Germinal center (tissue), 1 donor: Measurements from ENCODE around the gene EPHA7.

Experiments used
- DNase-seq: peaks from one replicate; pipeline ENCODE4 v3.0.0; 2012; ENCODE audit warnings: mixed read lengths, low spot score

Gene EPHA7

GRCh38 chr6:93325761-93326160, 93.6 kb downstream of the EPHA7 start:
- no peak for DNase-seq

GRCh38 chr6:93323630-93324029, 95.7 kb downstream of the EPHA7 start:
- no peak for DNase-seq

GRCh38 chr6:93322651-93323050, 96.7 kb downstream of the EPHA7 start:
- DNase-seq = no peak

- DNase-seq = no peak
Observed at GRCh38 chr6:93319304-93319703, 100.1 kb downstream of the EPHA7 start.

GRCh38 chr6:93318121-93318520, 101.2 kb downstream of the EPHA7 start:
- no peak for DNase-seq

GRCh38 chr6:93317592-93317991, 101.8 kb downstream of the EPHA7 start:
- DNase-seq = no peak

- DNase-seq = no peak
Observed at GRCh38 chr6:93307505-93308409, 111.6 kb downstream of the EPHA7 start.

- DNase-seq = no peak
Observed at GRCh38 chr6:93305088-93305487, 114.3 kb downstream of the EPHA7 start.

GRCh38 chr6:93304505-93304904, 114.9 kb downstream of the EPHA7 start:
- DNase-seq = no peak

- DNase-seq = no peak
Observed at GRCh38 chr6:93300661-93301060, 118.7 kb downstream of the EPHA7 start.

- DNase-seq = no peak
Observed at GRCh38 chr6:93299622-93300021, 119.7 kb downstream of the EPHA7 start.

GRCh38 chr6:93295631-93296030, 123.7 kb downstream of the EPHA7 start:
- no peak for DNase-seq

GRCh38 chr6:93294879-93295278, 124.5 kb downstream of the EPHA7 start:
- DNase-seq = no peak

GRCh38 chr6:93293872-93294271, 125.5 kb downstream of the EPHA7 start:
- no peak for DNase-seq

GRCh38 chr6:93293460-93293859, 125.9 kb downstream of the EPHA7 start:
- no peak for DNase-seq

GRCh38 chr6:93282521-93283031, 136.8 kb downstream of the EPHA7 start:
- no peak for DNase-seq

- no peak for DNase-seq
Observed at GRCh38 chr6:93278241-93278640, 141.1 kb downstream of the EPHA7 start.

GRCh38 chr6:93272896-93273295, 146.5 kb downstream of the EPHA7 start:
- DNase-seq = no peak

- DNase-seq = no peak
Observed at GRCh38 chr6:93272211-93272610, 147.1 kb downstream of the EPHA7 start.

GRCh38 chr6:93266116-93266817, 153.1 kb downstream of the EPHA7 start:
- no peak for DNase-seq

- DNase-seq = no peak
Observed at GRCh38 chr6:93260881-93261280, 158.5 kb downstream of the EPHA7 start.

- no peak for DNase-seq
Observed at GRCh38 chr6:93259332-93259731, 160.0 kb downstream of the EPHA7 start.

GRCh38 chr6:93252930-93253329, 166.4 kb downstream of the EPHA7 start:
- DNase-seq = no peak
